Caco-2 (cell line): ENCODE measurements around the gene PSTPIP2. TPM values are rescaled to one million over a fixed set of nuclear protein-coding genes. Genes with fewer than 3 reads are reported as not detected.

Source experiments
- BruUV-seq: library from RNA; stranded (reverse); fragments of 400-500 nt; replicated peaks from 2 replicates; lab custom pipeline; 2021; lab: Mats Ljungman, UMichigan
- CTCF ChIA-PET: fragments of 300-600 bp; sonication (Branson Sonifier 250); formaldehyde crosslinking; loops from one replicate; lab custom pipeline; 2022; ENCODE audit warnings: antibody characterized with exemption; lab: Charles Lee
- POLR2A ChIA-PET: fragments of 300-600 bp; sonication (Branson Sonifier 250); formaldehyde crosslinking; loops from one replicate; lab custom pipeline; 2022; ENCODE audit warnings: antibody characterized with exemption; lab: Charles Lee
- DNase-seq, 2 experiments: peaks; one replicate each; pipeline versions ENCODE4 v3.0.0 to v3.0.0-alpha.2; 2020 to 2022
- H3K27me3 ChIP-seq: replicated peaks from 2 replicates; pipeline ENCODE4 v1.6.0; 2011; ENCODE audit warnings: low read length; ENCODE audit not compliant: control insufficient read depth, insufficient read depth
- H3K36me3 ChIP-seq: 2 replicates; pipeline ENCODE4 v1.5.1; 2011; ENCODE audit warnings: low read length; ENCODE audit not compliant: control insufficient read depth, insufficient read depth
- H3K4me1 ChIP-seq: fragments of 250-450 bp; sonication (Bioruptor Pico); 2 replicates; pipeline ENCODE4 v1.5.1; 2020; ENCODE audit warnings: mild to moderate bottlenecking
- H3K4me3 ChIP-seq: 2 replicates; pipeline ENCODE4 v1.5.1; 2011; ENCODE audit warnings: low read depth, mild to moderate bottlenecking, control low read depth, low read length
- H3K9me3 ChIP-seq: fragments of 250-450 bp; sonication (Bioruptor Pico); 2 replicates; pipeline ENCODE4 v1.5.1; 2020; ENCODE audit warnings: mild to moderate bottlenecking, moderate library complexity
- H3K27ac Mint-ChIP-seq: one replicate; pipeline ENCODE4 v1.8.0; 2022; ENCODE audit warnings: mixed read lengths; ENCODE audit not compliant: unreplicated experiment
- H3K27me3 Mint-ChIP-seq: one replicate; pipeline ENCODE4 v1.8.0; 2022; ENCODE audit warnings: mixed read lengths; ENCODE audit not compliant: insufficient read depth, unreplicated experiment
- H3K36me3 Mint-ChIP-seq: one replicate; pipeline ENCODE4 v1.8.0; 2022; ENCODE audit warnings: mild to moderate bottlenecking, mixed read lengths; ENCODE audit not compliant: insufficient read depth, unreplicated experiment
- H3K4me1 Mint-ChIP-seq: one replicate; pipeline ENCODE4 v1.8.0; 2022; ENCODE audit warnings: low read depth, mixed read lengths; ENCODE audit not compliant: unreplicated experiment
- H3K4me3 Mint-ChIP-seq: one replicate; pipeline ENCODE4 v1.8.0; 2022; ENCODE audit warnings: mild to moderate bottlenecking, moderate library complexity, mixed read lengths; ENCODE audit not compliant: unreplicated experiment
- H3K9me3 Mint-ChIP-seq: one replicate; pipeline ENCODE4 v1.8.0; 2022; ENCODE audit warnings: mixed read lengths; ENCODE audit not compliant: unreplicated experiment
- intact Hi-C: fragments of 100-400 bp; cut with micrococcal nuclease; formaldehyde crosslinking; loops from one replicate; pipeline ENCODE4 v1.10.0; 2022; ENCODE audit not compliant: unreplicated experiment
- total RNA-seq: library from RNA; stranded (reverse); gene quantifications from 2 replicates; pipeline ENCODE4 v1.2.3, GENCODE V29; 2022
- TF ChIP-seq, protein P1 (sequence below), 2 experiments: fragments of 200-600 bp in 1 of 2; IDR thresholded peaks; 1 replicate in 1 of 2; 2 replicates in 1 of 2; pipeline versions ENCODE4 v1.5.1 to v1.8.0; 2011 to 2022; ENCODE audit warnings: antibody characterized with exemption in 1 of 2, control low read depth in 1 of 2, inconsistent platforms in 1 of 2, low read depth in 1 of 2, low read length in 1 of 2, mild to moderate bottlenecking in 1 of 2, moderate library complexity in 1 of 2; ENCODE audit not compliant: insufficient read depth in 1 of 2, severe bottlenecking in 1 of 2, unreplicated experiment in 1 of 2

PSTPIP2 gene
- total RNA-seq, 1 experiment from 2014 or later = 13.3 TPM

DNA sequence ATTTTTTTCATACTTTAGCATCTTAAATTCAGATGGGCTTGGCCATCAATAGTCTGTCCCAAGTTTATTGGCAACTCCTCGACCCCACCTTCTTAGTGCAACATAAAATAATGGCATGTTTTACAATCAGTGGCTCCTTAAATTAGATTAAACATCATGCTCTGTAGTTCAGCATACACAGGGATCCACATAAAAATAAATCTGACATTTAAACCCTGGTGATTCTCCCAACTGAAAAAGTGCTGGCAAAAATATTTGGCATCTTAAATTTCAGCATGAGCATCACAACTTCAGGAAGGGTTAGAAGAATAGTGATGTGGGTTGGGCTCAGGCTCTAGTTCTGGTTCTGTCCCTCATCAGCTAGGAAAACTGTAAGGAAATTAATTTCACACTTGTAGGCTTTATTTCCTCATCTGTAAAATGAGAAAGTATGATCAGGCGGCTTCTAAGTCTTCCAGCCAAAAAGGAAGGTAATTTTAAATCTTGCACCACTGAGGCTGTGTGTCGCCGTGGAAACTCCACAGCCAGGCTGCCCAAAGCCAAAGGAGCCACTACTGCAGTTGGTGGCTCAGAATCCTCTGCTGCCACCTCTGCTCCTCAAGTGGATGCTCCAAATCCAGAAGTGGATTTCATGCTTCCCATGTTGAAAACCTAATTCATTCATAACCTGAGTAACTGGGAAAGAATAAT is 87.4 kb downstream of the PSTPIP2 start:
- peaks cover 12% of the 10 kb centered on the region for H3K4me1 ChIP-seq
- intact Hi-C loops = no loop called here
- TSS peak; percentile 29 for BruUV-seq
- DNase-seq = no peak
- peaks cover 11% of the 10 kb centered on the region for H3K36me3 Mint-ChIP-seq
- CTCF ChIA-PET = no interaction called here
- no peak overlapping the region for H3K27ac Mint-ChIP-seq
- H3K36me3 ChIP-seq = no peaks in the 10 kb centered on the region
- no peak overlapping the region for H3K4me3 ChIP-seq
- H3K27me3 ChIP-seq = no peaks in the 10 kb centered on the region
- H3K9me3 Mint-ChIP-seq = no peaks in the 10 kb centered on the region
- no peaks in the 10 kb centered on the region for H3K27me3 Mint-ChIP-seq
- TF ChIP-seq, protein P1, sequence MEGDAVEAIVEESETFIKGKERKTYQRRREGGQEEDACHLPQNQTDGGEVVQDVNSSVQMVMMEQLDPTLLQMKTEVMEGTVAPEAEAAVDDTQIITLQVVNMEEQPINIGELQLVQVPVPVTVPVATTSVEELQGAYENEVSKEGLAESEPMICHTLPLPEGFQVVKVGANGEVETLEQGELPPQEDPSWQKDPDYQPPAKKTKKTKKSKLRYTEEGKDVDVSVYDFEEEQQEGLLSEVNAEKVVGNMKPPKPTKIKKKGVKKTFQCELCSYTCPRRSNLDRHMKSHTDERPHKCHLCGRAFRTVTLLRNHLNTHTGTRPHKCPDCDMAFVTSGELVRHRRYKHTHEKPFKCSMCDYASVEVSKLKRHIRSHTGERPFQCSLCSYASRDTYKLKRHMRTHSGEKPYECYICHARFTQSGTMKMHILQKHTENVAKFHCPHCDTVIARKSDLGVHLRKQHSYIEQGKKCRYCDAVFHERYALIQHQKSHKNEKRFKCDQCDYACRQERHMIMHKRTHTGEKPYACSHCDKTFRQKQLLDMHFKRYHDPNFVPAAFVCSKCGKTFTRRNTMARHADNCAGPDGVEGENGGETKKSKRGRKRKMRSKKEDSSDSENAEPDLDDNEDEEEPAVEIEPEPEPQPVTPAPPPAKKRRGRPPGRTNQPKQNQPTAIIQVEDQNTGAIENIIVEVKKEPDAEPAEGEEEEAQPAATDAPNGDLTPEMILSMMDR (IDR thresholded peaks at IDR 0.05; ENCODE audit: insufficient read depth in 1 of 2, low read depth in 1 of 2, low read length in 1 of 2, severe bottlenecking in 1 of 2, unreplicated experiment in 1 of 2) = no peak
- H3K4me3 Mint-ChIP-seq = no peak overlapping the region
- no peaks in the 10 kb centered on the region for H3K4me1 Mint-ChIP-seq
- POLR2A ChIA-PET = no interaction called here
- H3K9me3 ChIP-seq = no peaks in the 10 kb centered on the region

DNA sequence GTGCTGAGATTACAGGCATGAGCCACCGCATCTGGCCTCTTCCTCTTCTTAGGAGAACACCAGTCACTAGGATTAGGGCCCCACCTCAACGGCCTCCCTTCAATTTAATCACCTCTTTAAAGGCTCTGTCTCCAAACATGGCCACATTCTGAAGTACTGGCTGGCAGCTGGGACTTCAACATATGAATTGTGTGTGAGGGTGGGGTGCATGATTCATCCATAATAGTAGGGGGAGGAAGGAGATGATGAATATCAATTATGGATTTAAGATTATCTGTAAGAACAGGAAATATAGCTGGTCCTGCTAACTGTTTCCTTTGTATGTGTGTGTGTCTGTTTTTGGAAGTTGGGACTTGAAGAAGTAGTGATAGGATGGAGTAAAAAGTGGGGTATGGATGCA is 90.2 kb downstream of the PSTPIP2 start:
- H3K36me3 ChIP-seq = no peaks in the 10 kb centered on the region
- no peak overlapping the region for H3K4me3 ChIP-seq
- no peaks in the 10 kb centered on the region for H3K27me3 Mint-ChIP-seq
- no peaks in the 10 kb centered on the region for H3K4me1 Mint-ChIP-seq
- H3K27ac Mint-ChIP-seq = no peak overlapping the region
- H3K4me3 Mint-ChIP-seq = no peak overlapping the region
- DNase-seq = no peak
- H3K4me1 ChIP-seq = peaks cover 14% of the 10 kb centered on the region
- ChIA-PET POLR2A (no interaction called here), CTCF (interaction anchor here (0.7 kb wide), 1 partner anchor 154 kb away, joined by 5 read pairs; no protein-coding TSS in a partner anchor)
- TF ChIP-seq, protein P1 (IDR thresholded peaks at IDR 0.05; ENCODE audit: insufficient read depth in 1 of 2, low read depth in 1 of 2, low read length in 1 of 2, severe bottlenecking in 1 of 2, unreplicated experiment in 1 of 2) = no peak
- H3K9me3 ChIP-seq = no peaks in the 10 kb centered on the region
- peaks cover 5% of the 10 kb centered on the region for H3K36me3 Mint-ChIP-seq
- no peaks in the 10 kb centered on the region for H3K27me3 ChIP-seq
- intact Hi-C loops = loop anchor here (2.0 kb wide), 1 partner anchor 91 kb away; the partner anchor contains the start of gene PSTPIP2
- no peaks in the 10 kb centered on the region for H3K9me3 Mint-ChIP-seq
- BruUV-seq = no TSS peak

DNA sequence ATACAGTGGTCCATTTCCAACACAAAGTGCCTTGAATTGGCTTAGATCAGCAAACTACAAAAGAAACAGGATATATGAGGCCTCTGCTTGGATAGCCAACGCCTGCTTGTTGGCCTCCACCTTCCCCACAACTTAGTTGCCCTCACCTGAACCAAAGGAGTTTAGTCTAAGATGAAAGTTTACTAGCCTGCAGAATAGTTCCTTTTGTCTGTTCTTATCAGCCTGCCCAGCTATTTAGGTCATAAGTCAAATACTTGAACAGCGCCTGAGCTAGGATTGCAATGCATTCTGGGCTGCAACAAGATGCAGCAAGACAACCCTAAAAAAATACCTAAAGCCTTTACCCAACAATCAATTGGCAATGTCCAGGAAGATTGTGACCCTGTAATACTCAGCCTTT is 91.8 kb downstream of the PSTPIP2 start:
- H3K4me1 Mint-ChIP-seq = no peaks in the 10 kb centered on the region

More for the DNA sequence above, 91.8 kb downstream of the PSTPIP2 start:
- Mint-ChIP-seq H3K36me3 (peaks cover 5% of the 10 kb centered on the region), H3K27ac (no peak overlapping the region), H3K9me3 (no peaks in the 10 kb centered on the region), H3K27me3 (no peaks in the 10 kb centered on the region), H3K4me3 (no peak overlapping the region)
- ChIA-PET CTCF (no interaction called here), POLR2A (no interaction called here)
- H3K9me3 ChIP-seq = no peaks in the 10 kb centered on the region
- no TSS peak for BruUV-seq
- H3K27me3 ChIP-seq = no peaks in the 10 kb centered on the region
- no peaks in the 10 kb centered on the region for H3K36me3 ChIP-seq
- no peak overlapping the region for H3K4me3 ChIP-seq
- peaks cover 14% of the 10 kb centered on the region for H3K4me1 ChIP-seq
- TF ChIP-seq, protein P1 (IDR thresholded peaks at IDR 0.05; ENCODE audit: insufficient read depth in 1 of 2, low read depth in 1 of 2, low read length in 1 of 2, severe bottlenecking in 1 of 2, unreplicated experiment in 1 of 2) = no peak
- DNase-seq = peak; percentile 41 to 54
- intact Hi-C loops = loop anchor here (2.0 kb wide), 1 partner anchor 93 kb away; the partner anchor contains the start of gene PSTPIP2
